DMS53 (cell line): ENCODE results near the gene FCRL4.
"Not testable (repeated sequence)": the region's sequence is repeated elsewhere in the genome, so short reads cannot be mapped to it uniquely, and the experiment has no call there.

Experiments used
- DNase-seq: peaks from one replicate; lab custom pipeline; 2025; lab: John Stamatoyannopoulos, UW

FCRL4 gene

DNA sequence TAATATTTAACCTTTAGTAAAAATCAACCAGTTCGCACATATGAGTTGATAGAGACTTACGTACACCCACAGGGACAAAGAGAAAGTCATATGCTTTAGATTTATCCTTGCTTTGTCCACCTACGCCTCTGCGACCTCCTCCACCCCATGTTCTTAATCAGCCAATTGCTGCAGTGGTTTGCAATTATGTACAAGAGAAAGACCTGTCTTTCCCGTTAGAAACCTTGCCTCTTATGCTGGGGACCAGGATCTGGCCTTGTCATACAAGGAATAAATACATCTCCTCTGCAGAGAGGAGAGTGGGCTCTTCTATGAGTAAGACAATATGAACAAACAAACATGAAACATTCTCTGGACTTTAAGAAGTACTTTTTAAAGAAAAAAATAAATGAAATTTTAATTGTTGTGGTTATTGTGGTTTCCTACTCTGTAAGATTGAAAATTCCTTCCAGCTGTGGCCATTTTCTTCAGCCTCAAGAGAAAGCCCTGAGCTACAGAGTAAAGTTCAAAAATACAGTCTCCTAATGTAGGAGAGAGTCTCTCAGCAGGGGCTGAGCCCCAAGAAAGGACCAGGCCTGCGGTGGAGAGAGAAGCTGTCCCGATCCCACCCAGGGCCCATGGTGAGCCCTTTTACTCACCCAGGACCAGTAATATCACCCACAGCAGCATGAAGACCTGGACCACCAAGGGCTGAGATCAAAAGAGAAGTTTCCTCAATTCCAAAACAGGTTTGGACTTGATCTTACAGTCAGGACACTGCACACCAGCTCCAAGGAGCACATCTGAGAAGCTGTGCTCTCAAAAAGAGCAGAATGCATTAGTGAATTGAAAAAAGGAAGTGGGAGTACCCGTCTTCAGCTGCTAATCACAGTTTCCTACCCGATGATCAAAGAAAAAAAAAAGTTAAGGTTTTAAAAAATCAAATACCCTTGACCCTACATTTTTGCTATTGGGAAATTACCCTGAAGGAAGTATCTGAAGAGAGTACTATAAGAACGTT lies 45.9 kb downstream of the FCRL4 start, which contains the start of gene FCRL5:
Gene FCRL5 (minus strand): TSS at position 822 of the 1,000 bp plus-strand sequence. CDS start 153 bp downstream, at position 669.
- DNase-seq: no peak

DNA sequence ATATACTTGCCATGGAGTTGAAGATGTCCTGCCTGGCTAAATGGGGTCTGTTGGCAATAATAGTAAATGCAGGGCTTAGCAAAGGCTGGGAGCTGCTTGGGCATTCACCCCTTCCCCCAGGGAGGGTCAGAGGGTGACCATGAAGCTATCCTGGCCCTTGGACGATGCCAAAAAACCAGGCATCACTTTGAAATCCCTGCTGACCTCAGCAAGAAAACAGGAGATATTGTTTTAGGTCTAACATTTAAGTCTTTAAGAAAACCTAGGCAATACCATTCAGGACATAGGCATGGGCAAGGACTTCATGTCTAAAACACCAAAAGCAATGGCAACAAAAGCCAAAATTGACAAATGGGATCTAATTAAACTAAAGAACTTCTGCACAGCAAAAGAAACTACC lies 49.8 kb downstream of the FCRL4 start:
- DNase-seq: not testable (repeated sequence)

DNA sequence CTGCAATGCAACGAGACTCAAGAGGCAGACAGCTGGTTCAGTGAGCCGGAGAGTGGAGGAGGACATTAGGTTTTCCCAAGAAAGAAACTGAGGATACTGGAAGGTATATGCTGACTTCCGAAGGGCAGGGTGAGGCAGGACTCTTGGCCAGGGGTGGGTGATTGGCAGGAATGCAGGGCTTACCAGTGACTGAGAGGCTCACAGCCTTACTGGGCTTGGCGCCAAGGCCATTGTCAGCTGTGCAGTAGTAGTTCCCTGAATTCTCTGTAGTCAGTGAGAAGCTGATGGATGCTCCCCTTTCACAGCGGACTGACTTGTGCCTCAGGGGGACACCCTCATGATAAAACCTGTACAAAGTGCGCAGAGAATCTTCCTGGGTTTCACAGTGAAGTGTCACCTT lies 55.2 kb downstream of the FCRL4 start:
- peak; percentile 15 for DNase-seq

DNA sequence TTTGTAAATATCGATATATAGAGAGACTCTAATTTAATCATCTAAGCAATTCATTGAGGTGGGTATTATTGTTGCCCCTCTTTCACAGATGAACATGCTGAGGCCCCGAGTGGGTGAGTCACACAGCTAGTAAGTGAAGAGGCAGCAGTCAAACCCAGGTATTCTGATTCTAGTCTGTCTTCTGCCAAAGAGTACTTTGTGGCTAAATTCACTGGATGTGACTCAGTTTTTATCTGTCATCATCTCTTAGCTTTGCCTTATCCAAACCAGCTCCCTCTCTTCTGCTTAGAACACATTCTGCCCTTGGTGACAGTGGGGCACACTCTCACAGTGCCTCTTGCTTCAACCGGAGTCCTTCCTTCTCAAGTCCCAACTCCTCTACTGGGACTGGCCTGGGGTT lies 57.0 kb downstream of the FCRL4 start:
- DNase-seq: no peak

DNA sequence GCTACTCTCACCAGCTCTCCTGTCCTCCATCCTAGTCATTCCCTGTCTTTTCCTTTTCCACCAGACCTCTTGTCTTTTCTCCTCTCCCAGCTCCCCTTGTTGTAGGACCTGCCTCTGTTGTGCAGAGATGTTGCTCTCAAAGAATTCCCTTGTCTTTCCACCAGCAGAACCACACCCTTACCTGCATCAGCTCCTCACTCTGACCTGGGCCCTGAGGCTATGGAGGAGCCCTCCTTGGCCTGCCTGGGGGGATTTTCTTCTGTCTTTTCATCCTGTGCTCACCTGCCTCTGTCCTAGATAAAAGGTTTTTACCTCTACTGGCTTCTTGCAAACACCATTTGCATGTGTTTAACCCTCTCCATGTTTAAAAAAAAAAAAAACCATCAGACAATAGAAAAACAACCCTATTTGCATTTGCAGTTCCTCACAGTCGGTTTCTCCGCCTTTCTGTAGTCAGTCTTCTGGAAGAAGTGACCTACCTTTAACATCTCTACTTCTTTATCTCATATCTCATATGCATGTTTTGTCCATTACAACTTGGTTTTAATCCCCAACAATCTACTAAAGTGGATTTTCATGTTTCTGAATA lies 57.6 kb downstream of the FCRL4 start:
- DNase-seq: no peak

DNA sequence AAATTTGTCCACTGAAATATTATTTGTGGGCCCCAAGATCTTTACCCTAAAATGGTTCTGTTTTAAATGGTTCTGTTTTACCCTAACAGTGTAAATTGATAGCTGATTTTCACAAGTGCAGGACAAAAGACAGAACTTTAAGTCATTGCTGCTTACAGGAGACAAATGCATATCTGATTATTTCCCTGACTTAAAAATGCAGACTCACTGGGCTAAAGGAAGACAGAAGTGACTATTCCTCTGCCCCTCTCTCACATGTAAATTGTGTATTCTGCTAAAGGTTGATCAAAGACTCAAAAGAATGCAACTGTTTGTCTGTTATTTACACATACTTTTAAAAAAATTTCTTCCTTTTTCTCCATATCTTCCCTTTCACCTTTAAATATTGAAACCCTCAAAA lies 58.3 kb downstream of the FCRL4 start:
- no peak for DNase-seq

DNA sequence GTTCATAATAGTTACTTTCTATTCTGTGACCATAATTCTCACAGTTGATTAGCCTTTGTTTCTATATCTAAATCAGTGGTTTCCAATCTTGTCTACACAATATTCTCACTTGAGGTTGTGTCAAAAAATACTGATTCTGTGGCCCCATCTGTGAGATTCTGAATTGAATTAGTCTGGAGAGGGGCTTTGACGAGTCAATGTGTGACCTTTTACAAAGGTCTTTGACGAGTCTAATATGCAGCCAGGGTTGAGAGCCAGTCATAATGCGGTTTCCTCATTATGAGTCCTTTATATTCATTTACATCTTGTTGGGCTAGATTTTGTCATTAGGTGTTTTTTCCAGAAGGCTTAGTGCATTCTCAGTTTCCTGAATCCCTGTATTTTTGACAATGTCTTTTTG lies 65.3 kb downstream of the FCRL4 start:
- DNase-seq: no peak

DNA sequence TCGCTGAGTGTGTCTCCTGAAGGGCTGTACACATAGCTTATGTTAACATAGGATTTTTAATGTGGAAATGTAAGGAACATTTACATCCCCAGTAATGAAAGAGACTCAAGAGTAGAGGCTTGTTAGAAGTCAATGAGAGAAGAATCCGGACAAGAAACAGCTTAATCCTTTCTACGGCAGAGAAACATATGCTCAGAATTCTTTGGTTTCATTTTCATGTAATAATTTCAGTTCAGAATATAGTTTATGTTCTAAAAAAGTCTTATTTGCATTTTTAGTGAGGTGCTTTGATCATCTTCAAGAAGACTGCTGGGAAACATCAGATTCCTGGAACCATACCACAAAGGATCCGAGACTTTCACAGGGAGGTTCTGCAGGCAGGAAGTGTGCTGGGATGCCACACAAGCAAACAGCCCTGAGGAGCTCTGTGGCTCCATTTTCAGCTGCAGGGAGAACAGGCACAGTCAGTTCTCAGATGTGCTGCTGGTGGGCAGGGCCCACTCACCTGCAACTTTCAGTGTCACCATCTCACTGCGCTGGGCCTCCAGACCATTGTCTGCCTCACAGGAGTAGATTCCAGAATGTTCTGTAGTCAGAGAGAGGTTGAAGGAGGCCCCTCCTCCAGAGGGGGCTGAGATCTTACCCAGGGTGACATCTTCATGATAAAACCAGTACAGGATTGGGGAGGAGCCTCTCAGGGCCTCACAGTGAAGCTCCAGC lies 74.0 kb downstream of the FCRL4 start:
- DNase-seq: no peak
